HG03097 (cell line): ENCODE results near the gene RBM39.
"Not testable (repeated sequence)": the region's sequence is repeated elsewhere in the genome, so short reads cannot be mapped to it uniquely, and the experiment has no call there.

Experiments used
- ATAC-seq: cut with Tn5 transposase; IDR thresholded peaks from one replicate; pipeline ENCODE4 v1.9.1; 2021; ENCODE audit not compliant: unreplicated experiment, low FRiP score

RBM39 gene

GRCh38 chr20:35710039-35710438 lies 32.0 kb downstream of the RBM39 start:
- no peak for ATAC-seq

GRCh38 chr20:35709259-35709658 lies 32.8 kb downstream of the RBM39 start:
- ATAC-seq, result no peak

- ATAC-seq, result no peak
Observed at GRCh38 chr20:35708502-35708901, 33.6 kb downstream of the RBM39 start.

- ATAC-seq, result not testable (repeated sequence)
Observed at GRCh38 chr20:35706591-35707529, 35.2 kb downstream of the RBM39 start.

- ATAC-seq, result not testable (repeated sequence)
Observed at GRCh38 chr20:35705894-35706293, 36.2 kb downstream of the RBM39 start.

- ATAC-seq, result no peak
Observed at GRCh38 chr20:35704514-35705261, 37.4 kb downstream of the RBM39 start.

GRCh38 chr20:35702824-35703695 lies 39.0 kb downstream of the RBM39 start:
- no peak for ATAC-seq

- no peak for ATAC-seq
Observed at GRCh38 chr20:35702051-35702823, 39.8 kb downstream of the RBM39 start.

GRCh38 chr20:35700625-35701148 lies 41.4 kb downstream of the RBM39 start:
- no peak for ATAC-seq

- ATAC-seq, result no peak
Observed at GRCh38 chr20:35699957-35700624, 42.0 kb downstream of the RBM39 start.

GRCh38 chr20:35699127-35699956 lies 42.7 kb downstream of the RBM39 start, which contains the start of the genes NFS1 and ROMO1:
TSS of gene NFS1 (minus strand) at chr20:35699352. CDS start at chr20:35699288, 64 bp downstream.
TSS of gene ROMO1 (plus strand) at chr20:35699405. CDS start at chr20:35699633, 228 bp downstream.
- ATAC-seq, result peak; percentile 74

GRCh38 chr20:35698298-35699126 lies 43.5 kb downstream of the RBM39 start:
- peak; percentile 12 for ATAC-seq

- ATAC-seq, result no peak
Observed at GRCh38 chr20:35697696-35698297, 44.3 kb downstream of the RBM39 start.

- ATAC-seq, result no peak
Observed at GRCh38 chr20:35695978-35696377, 46.1 kb downstream of the RBM39 start.

GRCh38 chr20:35695245-35695749 lies 46.8 kb downstream of the RBM39 start:
- no peak for ATAC-seq

GRCh38 chr20:35690265-35690664 lies 51.8 kb downstream of the RBM39 start:
- no peak for ATAC-seq
